GM13976 (cell line): Measurements from ENCODE around the gene EXOC4.

ENCODE experiments used
- DNase-seq: peaks from one replicate; pipeline ENCODE4 v3.0.0; 2012; ENCODE audit warnings: low spot score
- CTCF ChIP-seq: IDR thresholded peaks from 2 replicates; pipeline ENCODE4 v1.5.1; 2012; ENCODE audit warnings: borderline replicate concordance, mild to moderate bottlenecking; ENCODE audit not compliant: insufficient read depth; ENCODE audit errors: extremely low read depth, missing control alignments, control extremely low read depth
- in situ Hi-C: fragments of 300-500 bp; cut with MboI; formaldehyde crosslinking; loops from one replicate; pipeline ENCODE4 v1.12.0; 2022; ENCODE audit warnings: low sequenced_read_pairs, mixed read lengths, inconsistent platforms; ENCODE audit not compliant: unreplicated experiment

The EXOC4 gene

GRCh38 chr7:133344275-133344674 lies 91.4 kb downstream of the EXOC4 start:
- in situ Hi-C loops = no loop called here
- DNase-seq = no peak

GRCh38 chr7:133345690-133346421 lies 93.0 kb downstream of the EXOC4 start:
- in situ Hi-C loops = no loop called here
- no peak for TF ChIP-seq CTCF
- no peak for DNase-seq

More at GRCh38 chr7:133344275-133344674, 91.4 kb downstream of the EXOC4 start:
- peak; percentile 30 for TF ChIP-seq CTCF

- no peak for DNase-seq
- no peak for TF ChIP-seq CTCF
- in situ Hi-C loops = no loop called here
These were observed 95.4 kb downstream of the EXOC4 start for GRCh38 chr7:133348250-133348649.

GRCh38 chr7:133349101-133349500 lies 96.2 kb downstream of the EXOC4 start:
- no peak for DNase-seq
- TF ChIP-seq CTCF = no peak
- in situ Hi-C loops = no loop called here

GRCh38 chr7:133352430-133352829 lies 99.6 kb downstream of the EXOC4 start:
- no peak for DNase-seq
- TF ChIP-seq CTCF = no peak
- in situ Hi-C loops = no loop called here

GRCh38 chr7:133353775-133354174 lies 100.9 kb downstream of the EXOC4 start:
- no peak for TF ChIP-seq CTCF
- DNase-seq = no peak
- in situ Hi-C loops = no loop called here

GRCh38 chr7:133354546-133355324 lies 101.9 kb downstream of the EXOC4 start:
- in situ Hi-C loops = no loop called here
- DNase-seq = no peak
- TF ChIP-seq CTCF = no peak
